ENCODE data around the gene OPN3. TPM values are rescaled to one million over a fixed set of nuclear protein-coding genes. Genes with fewer than 3 reads are reported as not detected.

OPN3 gene
- total and polyA plus RNA-seq, 2 of the 4 experiments (the other 2 are of a cell fraction): 16.4 to 21.9 TPM

GRCh38 chr1:241688940-241689368, 48.8 kb upstream of the OPN3 start:
- WGBS, 2 experiments (ENCODE audit: extremely low coverage in 2 of 2, insufficient read length in 1 of 2): no CpG with 5 or more reads among the region's 2 CpGs
- intact Hi-C loops (cut with micrococcal nuclease) (no loop called here), in situ Hi-C loops (cut with MboI; ENCODE audit: low sequenced_read_pairs) (no loop called here), dilution Hi-C loops (cut with HindIII; ENCODE audit: low sequenced_read_pairs, unreplicated experiment) (no loop called here)
- Histone ChIP-seq H4K8ac (ENCODE audit: low read depth in 2 of 2, low read length in 2 of 2) (no peak overlapping the region), H3K27ac (ENCODE audit: insufficient read depth, low read length) (no peak overlapping the region), H3K9me3 (ENCODE audit: control insufficient read depth, insufficient read depth, low read length) (no peaks in the 10 kb centered on the region), H2BK5ac (ENCODE audit: low read depth, low read length, poor library complexity, severe bottlenecking) (no peak overlapping the region), H2BK15ac (ENCODE audit: low read depth, low read length) (no peak overlapping the region), H2AK5ac (ENCODE audit: low read depth, low read length) (no peak overlapping the region), H2BK20ac (ENCODE audit: low read depth, low read length) (no peak overlapping the region), H3K9me1 (ENCODE audit: insufficient read depth, low read length) (no peaks in the 10 kb centered on the region), H4K20me1 (ENCODE audit: insufficient read depth, low read length) (no peaks in the 10 kb centered on the region), H3K14ac (replicated peaks; ENCODE audit: low read depth, low read length) (no peak overlapping the region), H3K79me1 (ENCODE audit: low read depth in 1 of 2, low read length in 2 of 2) (no peaks in the 10 kb centered on the region), H2BK120ac (ENCODE audit: low read depth, low read length) (no peak overlapping the region), H3K23ac (ENCODE audit: low read depth, low read length) (no peak overlapping the region), H3K36me3 (ENCODE audit: control insufficient read depth, insufficient read depth, low read length) (no peaks in the 10 kb centered on the region), H4K5ac (ENCODE audit: low read depth, low read length) (no peak overlapping the region), H3K9ac (ENCODE audit: low read depth, low read length) (no peak overlapping the region), H2AFZ (replicated peaks; ENCODE audit: low read length, poor library complexity) (no peak overlapping the region), H3K56ac (ENCODE audit: extremely low read depth, insufficient read depth, low read length) (no peak overlapping the region), H4K91ac (ENCODE audit: insufficient read depth, low read depth, low read length) (no peak overlapping the region), H3K27me3 (ENCODE audit: control insufficient read depth, insufficient read depth, low read length) (no peaks in the 10 kb centered on the region), H3K4me1 (ENCODE audit: control insufficient read depth, insufficient read depth, low read length) (no peaks in the 10 kb centered on the region), H3K4me3 (ENCODE audit: insufficient read depth, low read depth, low read length) (no peak overlapping the region), H3K18ac (ENCODE audit: low read depth, low read length) (no peak overlapping the region), H3K4ac (ENCODE audit: low read depth, low read length) (no peak overlapping the region), H3K4me2 (ENCODE audit: low read depth, low read length) (no peak overlapping the region), H2AK9ac (replicated peaks; ENCODE audit: low read depth, low read length, poor library complexity) (no peak overlapping the region)
- ChIA-PET POLR2A (ENCODE audit: unreplicated experiment) (no interaction called here), CTCF (interaction anchor here (0.6 to 1.0 kb wide), 2 partner anchors 13 to 14 kb away, joined by 3 read pairs; no protein-coding TSS in a partner anchor)
- peak; percentile 26 for DNase-seq
- TF ChIP-seq RCOR1 (IDR thresholded peaks at IDR 0.05; ENCODE audit: insufficient replicate concordance, low read length) (no peak), BHLHE40 (IDR thresholded peaks at IDR 0.05; ENCODE audit: low read depth, low read length) (no peak), USF2 (IDR thresholded peaks at IDR 0.05; ENCODE audit: low read depth, low read length) (no peak), CTCF (conservative IDR thresholded peaks at IDR 0.05; ENCODE audit: low read depth, low read length) (no peak), MAFK (IDR thresholded peaks at IDR 0.05; ENCODE audit: low read depth, low read length) (no peak), RAD21 (IDR thresholded peaks at IDR 0.05; ENCODE audit: low read length) (no peak)
- no peak for ATAC-seq (ENCODE audit: low read depth)
- no TSS peak for BruUV-seq (replicated peaks)

Data from IMR-90 (cell line).